Peyer's patch (tissue), 4 donors: Measurements from ENCODE around the gene ST7. TPM values are rescaled to one million over a fixed set of nuclear protein-coding genes. Genes with fewer than 3 reads are reported as not detected.

Source experiments
- DNase-seq, 3 donors: peaks; one replicate each; pipeline ENCODE4 v3.0.0-alpha.2; 2017 to 2019
- H3K27ac ChIP-seq, 4 donors: fragments of 200-600 bp; sonication (generic); one replicate each; pipeline ENCODE4 v1.5.1; 2016 to 2019
- H3K27me3 ChIP-seq, 2 donors: fragments of 200-600 bp; sonication (generic); one replicate each; pipeline ENCODE4 v1.5.1; 2019
- H3K36me3 ChIP-seq, 3 donors: fragments of 200-600 bp; sonication (generic); one replicate each; pipeline ENCODE4 v1.5.1; 2016 to 2019
- H3K4me1 ChIP-seq, 4 donors: fragments of 200-600 bp; sonication (generic); one replicate each; pipeline ENCODE4 v1.5.1; 2016 to 2019
- H3K4me3 ChIP-seq, 4 donors: fragments of 200-600 bp; sonication (generic); 1 replicate in 3 of 4; 2 replicates in 1 of 4; pipeline ENCODE4 v1.5.1; 2016 to 2019; ENCODE audit warnings: mild to moderate bottlenecking in 1 of 4
- H3K9me3 ChIP-seq, 4 donors: fragments of 200-600 bp; sonication (generic); one replicate each; pipeline ENCODE4 v1.5.1; 2016 to 2019; ENCODE audit warnings: mild to moderate bottlenecking in 1 of 4
- POLR2A ChIP-seq, 2 donors: fragments of 450-650 bp; IDR thresholded peaks; one replicate each; pipeline ENCODE4 v1.5.1; 2017; ENCODE audit warnings: antibody characterized with exemption in 2 of 2, mild to moderate bottlenecking in 2 of 2, moderate library complexity in 2 of 2
- total RNA-seq, 4 donors: library from RNA; depleted of rRNA; stranded (reverse); fragments of >200 nt; gene quantifications; one replicate each; pipeline ENCODE4 v1.1.0, GENCODE V29; 2016
- TF ChIP-seq, protein P1 (sequence below), 6 experiments: fragments of 450-650 bp in 4 of 6; fragments of 200-600 bp in 2 of 6; sonication (generic) in 1 of 6; IDR thresholded peaks; one replicate each; pipeline ENCODE4 v1.5.1; 2017 to 2019; ENCODE audit warnings: antibody characterized with exemption in 6 of 6, mild to moderate bottlenecking in 3 of 6, moderate library complexity in 1 of 6

Gene ST7
- total RNA-seq, 4 donors from 2014 or later, result 26.8 to 39.6 (median 29.8) TPM

DNA sequence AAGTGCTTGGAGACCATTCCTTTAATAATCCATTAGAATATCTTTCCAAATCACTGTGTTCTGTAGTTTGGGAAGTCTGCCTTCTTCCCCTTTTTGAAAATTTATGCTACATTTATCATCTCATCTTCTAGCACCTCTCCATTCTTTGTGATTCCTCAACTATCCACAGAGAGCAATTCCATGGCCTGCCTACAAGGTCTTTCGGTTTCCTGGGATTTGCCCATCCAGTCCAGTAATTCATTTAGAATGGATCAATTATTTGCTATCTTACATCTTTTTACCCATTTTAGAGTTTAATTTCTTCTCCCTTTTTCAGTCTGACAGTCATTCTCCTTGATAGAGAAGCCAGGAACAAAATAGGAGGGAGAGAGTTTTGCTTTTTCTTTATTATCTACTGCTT lies 179.8 kb downstream of the ST7 start:
- H3K9me3 ChIP-seq, result no peaks in the 10 kb centered on the region

DNA sequence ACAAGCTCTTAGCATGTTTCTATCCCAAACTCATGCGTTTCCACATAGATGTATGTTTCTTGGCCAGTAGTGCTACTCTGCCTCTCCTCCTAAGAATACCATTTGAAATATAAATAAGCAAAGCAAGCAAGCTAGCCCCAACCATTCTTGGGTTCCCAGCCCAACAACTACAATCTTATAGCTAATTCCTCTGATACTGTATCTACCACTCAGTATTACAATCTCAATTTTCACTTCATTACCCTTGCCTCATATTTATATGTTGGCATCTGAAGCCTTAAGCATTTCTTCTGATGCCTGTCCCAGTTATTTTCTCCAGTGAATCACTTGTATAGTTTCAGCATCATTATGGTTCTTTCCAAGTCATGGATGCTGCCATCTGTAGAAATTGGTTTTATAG lies 181.1 kb downstream of the ST7 start:
- DNase-seq, result no peak
- peaks cover 0 to 8% (median 0%) of the 10 kb centered on the region in 3 donors for H3K36me3 ChIP-seq
- no peak overlapping the region for H3K4me3 ChIP-seq
- no peak overlapping the region for H3K27ac ChIP-seq
- H3K4me1 ChIP-seq, result no peaks in the 10 kb centered on the region
- no peaks in the 10 kb centered on the region for H3K9me3 ChIP-seq
- H3K27me3 ChIP-seq, result no peaks in the 10 kb centered on the region
- TF ChIP-seq, protein P1, sequence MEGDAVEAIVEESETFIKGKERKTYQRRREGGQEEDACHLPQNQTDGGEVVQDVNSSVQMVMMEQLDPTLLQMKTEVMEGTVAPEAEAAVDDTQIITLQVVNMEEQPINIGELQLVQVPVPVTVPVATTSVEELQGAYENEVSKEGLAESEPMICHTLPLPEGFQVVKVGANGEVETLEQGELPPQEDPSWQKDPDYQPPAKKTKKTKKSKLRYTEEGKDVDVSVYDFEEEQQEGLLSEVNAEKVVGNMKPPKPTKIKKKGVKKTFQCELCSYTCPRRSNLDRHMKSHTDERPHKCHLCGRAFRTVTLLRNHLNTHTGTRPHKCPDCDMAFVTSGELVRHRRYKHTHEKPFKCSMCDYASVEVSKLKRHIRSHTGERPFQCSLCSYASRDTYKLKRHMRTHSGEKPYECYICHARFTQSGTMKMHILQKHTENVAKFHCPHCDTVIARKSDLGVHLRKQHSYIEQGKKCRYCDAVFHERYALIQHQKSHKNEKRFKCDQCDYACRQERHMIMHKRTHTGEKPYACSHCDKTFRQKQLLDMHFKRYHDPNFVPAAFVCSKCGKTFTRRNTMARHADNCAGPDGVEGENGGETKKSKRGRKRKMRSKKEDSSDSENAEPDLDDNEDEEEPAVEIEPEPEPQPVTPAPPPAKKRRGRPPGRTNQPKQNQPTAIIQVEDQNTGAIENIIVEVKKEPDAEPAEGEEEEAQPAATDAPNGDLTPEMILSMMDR (IDR thresholded peaks at IDR 0.05), result no peak
- TF ChIP-seq POLR2A (IDR thresholded peaks at IDR 0.05), result no peak

More for the DNA sequence above, 179.8 kb downstream of the ST7 start:
- no peaks in the 10 kb centered on the region for H3K4me1 ChIP-seq
- no peak overlapping the region for H3K27ac ChIP-seq
- no peak for DNase-seq
- peaks cover 0 to under 1% (median 0%) of the 10 kb centered on the region in 3 donors for H3K36me3 ChIP-seq
- TF ChIP-seq, protein P1 (IDR thresholded peaks at IDR 0.05), result no peak
- no peak for TF ChIP-seq POLR2A (IDR thresholded peaks at IDR 0.05)
- no peaks in the 10 kb centered on the region for H3K27me3 ChIP-seq
- no peak overlapping the region for H3K4me3 ChIP-seq

DNA sequence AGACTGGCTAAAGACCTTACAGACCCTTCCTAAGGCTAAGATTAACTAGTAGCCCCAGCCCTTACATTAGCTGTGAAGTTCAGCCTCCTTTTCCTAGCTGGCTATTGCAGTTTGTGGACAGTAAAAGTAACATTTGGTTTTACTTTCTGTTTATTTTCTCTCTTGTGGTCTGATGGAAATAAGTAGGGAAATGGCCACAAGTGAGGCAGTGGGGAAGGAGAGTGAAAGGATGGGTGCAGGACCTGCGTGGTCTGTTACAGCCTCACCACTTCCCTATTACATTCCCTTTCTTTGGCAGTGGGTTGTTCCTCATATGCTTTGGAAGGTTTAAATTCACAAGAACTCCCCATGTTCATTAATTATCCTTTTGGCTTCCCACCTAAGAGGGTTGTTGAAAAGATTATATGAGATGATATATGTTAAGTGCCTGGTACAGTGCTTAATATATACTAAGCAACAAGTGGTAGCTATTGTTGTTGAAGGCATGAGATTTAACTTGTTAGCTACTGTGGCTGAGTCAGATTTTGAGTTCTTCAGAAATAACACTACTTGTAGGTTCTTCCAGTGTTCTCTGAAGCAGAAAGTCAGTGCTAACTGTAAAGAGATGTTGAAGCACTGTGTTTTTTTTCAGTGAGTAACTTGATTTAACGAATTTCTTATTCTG lies 181.7 kb downstream of the ST7 start:
- Histone ChIP-seq H3K9me3 (no peaks in the 10 kb centered on the region), H3K27ac (no peak overlapping the region), H3K4me1 (no peaks in the 10 kb centered on the region), H3K4me3 (no peak overlapping the region), H3K36me3 (peaks cover 0 to 8% (median 0%) of the 10 kb centered on the region in 3 donors), H3K27me3 (no peaks in the 10 kb centered on the region)
- TF ChIP-seq, protein P1 (IDR thresholded peaks at IDR 0.05), result no peak
- TF ChIP-seq POLR2A (IDR thresholded peaks at IDR 0.05), result no peak
- no peak for DNase-seq

- no peak overlapping the region for H3K27ac ChIP-seq
- no peaks in the 10 kb centered on the region for H3K4me1 ChIP-seq
- no peaks in the 10 kb centered on the region for H3K27me3 ChIP-seq
- H3K4me3 ChIP-seq, result no peak overlapping the region
- no peaks in the 10 kb centered on the region for H3K9me3 ChIP-seq
- H3K36me3 ChIP-seq, result peaks cover 0 to 8% (median 0%) of the 10 kb centered on the region in 3 donors
- TF ChIP-seq POLR2A (IDR thresholded peaks at IDR 0.05), result no peak
- TF ChIP-seq, protein P1 (IDR thresholded peaks at IDR 0.05), result no peak
- DNase-seq, result no peak
Measured at GRCh38 chr7:117135553-117135891, 182.2 kb downstream of the ST7 start.

- Histone ChIP-seq H3K4me1 (no peaks in the 10 kb centered on the region), H3K27me3 (no peaks in the 10 kb centered on the region), H3K36me3 (peaks cover 0 to 8% (median 0%) of the 10 kb centered on the region in 3 donors), H3K27ac (no peak overlapping the region), H3K4me3 (no peak overlapping the region), H3K9me3 (no peaks in the 10 kb centered on the region)
- TF ChIP-seq, protein P1 (IDR thresholded peaks at IDR 0.05), result no peak
- no peak for TF ChIP-seq POLR2A (IDR thresholded peaks at IDR 0.05)
- no peak for DNase-seq
Measured at GRCh38 chr7:117137868-117138267, 184.6 kb downstream of the ST7 start.
